Stimulated activated CD8-positive, alpha-beta memory T cell treated with anti-CD3 and anti-CD28 coated beads, Interleukin-15, amount 100 ng/mL, for 4 hours (primary cell): ENCODE results near the gene FHOD3.
"Not testable (repeated sequence)": the region's sequence is repeated elsewhere in the genome, so short reads cannot be mapped to it uniquely, and the experiment has no call there.

Experiments
- DNase-seq, 2 donors: peaks; one replicate each; pipeline ENCODE4 v3.0.0-alpha.2; 2020; ENCODE audit warnings: low read depth in 2 of 2

Gene FHOD3

GRCh38 chr18:36706134-36706881 lies 408.8 kb downstream of the FHOD3 start:
- no peak for DNase-seq

- DNase-seq, result no peak
Observed at GRCh38 chr18:36708366-36708765, 410.9 kb downstream of the FHOD3 start.

GRCh38 chr18:36709315-36709714 lies 411.8 kb downstream of the FHOD3 start:
- no peak for DNase-seq

- no peak for DNase-seq
Observed at GRCh38 chr18:36711014-36711725, 413.7 kb downstream of the FHOD3 start.

- DNase-seq, result no peak
Observed at GRCh38 chr18:36711813-36712444, 414.4 kb downstream of the FHOD3 start.

- DNase-seq, result no peak
Observed at GRCh38 chr18:36714476-36714875, 417.0 kb downstream of the FHOD3 start.

GRCh38 chr18:36717422-36718110 lies 420.1 kb downstream of the FHOD3 start:
- DNase-seq, result no peak

- DNase-seq, result no peak
Observed at GRCh38 chr18:36718705-36719328, 421.3 kb downstream of the FHOD3 start.

GRCh38 chr18:36719630-36720029 lies 422.1 kb downstream of the FHOD3 start:
- DNase-seq, result no peak

GRCh38 chr18:36721351-36721750 lies 423.8 kb downstream of the FHOD3 start:
- not testable (repeated sequence) for DNase-seq

- DNase-seq, result no peak
Observed at GRCh38 chr18:36724169-36724568, 426.7 kb downstream of the FHOD3 start.

GRCh38 chr18:36724591-36725001 lies 427.1 kb downstream of the FHOD3 start:
- no peak for DNase-seq

- no peak for DNase-seq
Observed at GRCh38 chr18:36728345-36728744, 430.8 kb downstream of the FHOD3 start.

- DNase-seq, result no peak
Observed at GRCh38 chr18:36729197-36729596, 431.7 kb downstream of the FHOD3 start.

- no peak for DNase-seq
Observed at GRCh38 chr18:36732264-36732663, 434.8 kb downstream of the FHOD3 start.

- DNase-seq, result no peak
Observed at GRCh38 chr18:36733150-36733549, 435.6 kb downstream of the FHOD3 start.

- DNase-seq, result no peak
Observed at GRCh38 chr18:36734596-36734995, 437.1 kb downstream of the FHOD3 start.

GRCh38 chr18:36735130-36735529 lies 437.6 kb downstream of the FHOD3 start:
- DNase-seq, result no peak

GRCh38 chr18:36736094-36736493 lies 438.6 kb downstream of the FHOD3 start:
- DNase-seq, result no peak

GRCh38 chr18:36737316-36737715 lies 439.8 kb downstream of the FHOD3 start:
- no peak for DNase-seq

GRCh38 chr18:36744261-36744876 lies 446.9 kb downstream of the FHOD3 start:
- DNase-seq, result no peak
